Subcutaneous preadipocyte (primary cell): ENCODE measurements around the gene MMGT1. TPM values are rescaled to one million over a fixed set of nuclear protein-coding genes. Genes with fewer than 3 reads are reported as not detected.

ENCODE experiments used
- total RNA-seq: library from RNA; depleted of rRNA; stranded (reverse); fragments of >200 nt; gene quantifications from 2 replicates; pipeline ENCODE4 v1.2.3, GENCODE V29; 2012

Gene MMGT1
- total RNA-seq: 20.9 and 22.5 TPM in 2 replicates

GRCh38 chrX:135973548-135974278, at the start of gene MMGT1:
Gene MMGT1, minus strand, starts transcription at chrX:135973988. Its CDS starts 313 bp downstream, at chrX:135973675.

GRCh38 chrX:135985157-135985972, 11.6 kb upstream of the MMGT1 start, which contains the start of gene SLC9A6:
Gene SLC9A6, plus strand, starts transcription at chrX:135985435. Its CDS starts 224 bp downstream, at chrX:135985659.

Other genes with a start within 250 kb of the MMGT1 start
- gene CT45A3, start 205.8 kb downstream of the MMGT1 start, total RNA-seq: not detected in 2 replicates
- not detected in 2 replicates for gene CT45A5, start 188.5 kb downstream of the MMGT1 start, total RNA-seq
- gene CT45A6, start 171.2 kb downstream of the MMGT1 start, total RNA-seq: not detected in 2 replicates
- not detected in 2 replicates for gene CT45A2, start 154.0 kb downstream of the MMGT1 start, total RNA-seq
- gene CT45A7, start 136.7 kb downstream of the MMGT1 start, total RNA-seq: not detected in 2 replicates
- not detected in 2 replicates for gene CT45A8, start 119.5 kb downstream of the MMGT1 start, total RNA-seq
- not detected in 2 replicates for gene CT45A9, start 102.2 kb downstream of the MMGT1 start, total RNA-seq
- not detected in 2 replicates for gene CT45A10, start 80.5 kb downstream of the MMGT1 start, total RNA-seq
- not detected in 2 replicates for gene SAGE1, start 80.3 kb downstream of the MMGT1 start, total RNA-seq
- 15.8 and 20.7 TPM in 2 replicates for gene SLC9A6, start 11.4 kb upstream of the MMGT1 start, total RNA-seq
- gene FHL1, start 173.5 kb upstream of the MMGT1 start, total RNA-seq: 30.9 and 31.7 TPM in 2 replicates